IMR-90 (cell line): ENCODE results near the gene TMEM163. TPM values are rescaled to one million over a fixed set of nuclear protein-coding genes. Genes with fewer than 3 reads are reported as not detected.

ENCODE experiments used
- ATAC-seq: fragments of 200-7000 bp; cut with Tn5 transposase; 2 replicates; pipeline ENCODE4 v1.9.1; 2020; ENCODE audit warnings: low read depth, mild to moderate bottlenecking, moderate library complexity
- BruUV-seq: library from RNA; stranded (reverse); fragments of 400-500 nt; replicated peaks from 2 replicates; lab custom pipeline; 2021; lab: Mats Ljungman, UMichigan
- CTCF ChIA-PET: fragments of 300-600 bp; formaldehyde crosslinking; extraction: SDS; loops from one replicate; lab custom pipeline; 2021; ENCODE audit warnings: antibody characterized with exemption; lab: Yijun Ruan, JAX
- POLR2A ChIA-PET: fragments of 300-600 bp; sonication (Branson Sonifier 250); formaldehyde crosslinking; loops from one replicate; lab custom pipeline; 2022; ENCODE audit warnings: antibody characterized with exemption; ENCODE audit not compliant: unreplicated experiment; lab: Charles Lee
- DNase-seq: peaks from one replicate; pipeline ENCODE4 v3.0.0; 2013
- H2AFZ ChIP-seq: replicated peaks from 2 replicates; pipeline ENCODE3; 2013; ENCODE audit warnings: low read length, mild to moderate bottlenecking; ENCODE audit not compliant: poor library complexity
- H2AK5ac ChIP-seq: 2 replicates; pipeline ENCODE4 v1.6.1; 2013; ENCODE audit warnings: low read depth, low read length, inconsistent platforms
- H2AK9ac ChIP-seq: replicated peaks from 2 replicates; pipeline ENCODE3; 2013; ENCODE audit warnings: mild to moderate bottlenecking, low read depth, low read length, moderate library complexity; ENCODE audit not compliant: poor library complexity
- H2BK120ac ChIP-seq: 2 replicates; pipeline ENCODE4 v1.6.1; 2013; ENCODE audit warnings: low read depth, low read length, inconsistent platforms
- H2BK15ac ChIP-seq: 3 replicates; pipeline ENCODE4 v1.6.1; 2013; ENCODE audit warnings: low read depth, low read length, inconsistent platforms
- H2BK20ac ChIP-seq: 2 replicates; pipeline ENCODE4 v1.6.1; 2013; ENCODE audit warnings: low read depth, mild to moderate bottlenecking, inconsistent platforms, low read length, moderate library complexity
- H2BK5ac ChIP-seq: 2 replicates; pipeline ENCODE4 v1.6.1; 2013; ENCODE audit warnings: mild to moderate bottlenecking, low read depth, low read length, inconsistent platforms; ENCODE audit not compliant: poor library complexity, severe bottlenecking
- H3K14ac ChIP-seq: replicated peaks from 2 replicates; pipeline ENCODE4 v1.6.1; 2013; ENCODE audit warnings: low read depth, low read length, inconsistent platforms
- H3K18ac ChIP-seq: 2 replicates; pipeline ENCODE4 v1.6.1; 2013; ENCODE audit warnings: low read depth, low read length, control low read depth
- H3K23ac ChIP-seq: 2 replicates; pipeline ENCODE4 v1.6.1; 2013; ENCODE audit warnings: low read depth, low read length, inconsistent platforms
- H3K27ac ChIP-seq: 2 replicates; pipeline ENCODE4 v1.5.1; 2013; ENCODE audit warnings: mild to moderate bottlenecking, control low read depth, low read length; ENCODE audit not compliant: insufficient read depth
- H3K27me3 ChIP-seq: 2 replicates; pipeline ENCODE4 v1.6.1; 2013; ENCODE audit warnings: low read length; ENCODE audit not compliant: control insufficient read depth, insufficient read depth
- H3K36me3 ChIP-seq: 2 replicates; pipeline ENCODE4 v1.6.1; 2013; ENCODE audit warnings: low read length, mixed read lengths; ENCODE audit not compliant: control insufficient read depth, insufficient read depth
- H3K4ac ChIP-seq: 2 replicates; pipeline ENCODE4 v1.6.1; 2013; ENCODE audit warnings: low read depth, low read length, inconsistent platforms
- H3K4me1 ChIP-seq: 2 replicates; pipeline ENCODE4 v1.6.1; 2013; ENCODE audit warnings: low read length, mixed read lengths; ENCODE audit not compliant: control insufficient read depth, insufficient read depth
- H3K4me2 ChIP-seq: 2 replicates; pipeline ENCODE4 v1.6.1; 2013; ENCODE audit warnings: low read depth, mild to moderate bottlenecking, control low read depth, low read length, moderate library complexity
- H3K4me3 ChIP-seq: 2 replicates; pipeline ENCODE4 v1.5.1; 2013; ENCODE audit warnings: low read depth, mild to moderate bottlenecking, control low read depth, low read length, moderate library complexity; ENCODE audit not compliant: insufficient read depth
- H3K56ac ChIP-seq: 2 replicates; pipeline ENCODE4 v1.6.1; 2013; ENCODE audit warnings: low read length, inconsistent platforms; ENCODE audit not compliant: insufficient read depth; ENCODE audit errors: extremely low read depth
- H3K79me1 ChIP-seq, 2 experiments: 2 replicates each; pipeline ENCODE4 v1.6.1; 2013; ENCODE audit warnings: low read length in 2 of 2, inconsistent platforms in 1 of 2, low read depth in 1 of 2
- H3K9ac ChIP-seq: 2 replicates; pipeline ENCODE4 v1.6.1; 2013; ENCODE audit warnings: low read depth, low read length, control low read depth
- H3K9me1 ChIP-seq: 2 replicates; pipeline ENCODE4 v1.6.1; 2013; ENCODE audit warnings: low read length, inconsistent platforms; ENCODE audit not compliant: insufficient read depth
- H3K9me3 ChIP-seq: 2 replicates; pipeline ENCODE4 v1.6.1; 2013; ENCODE audit warnings: low read length; ENCODE audit not compliant: control insufficient read depth, insufficient read depth
- H4K20me1 ChIP-seq: 2 replicates; pipeline ENCODE4 v1.6.1; 2013; ENCODE audit warnings: low read length, inconsistent platforms; ENCODE audit not compliant: insufficient read depth
- H4K5ac ChIP-seq: 2 replicates; pipeline ENCODE4 v1.6.1; 2013; ENCODE audit warnings: mild to moderate bottlenecking, low read depth, low read length, control low read depth
- H4K8ac ChIP-seq, 2 experiments: 2 replicates each; pipeline ENCODE4 v1.6.1; 2013; ENCODE audit warnings: low read depth in 2 of 2, low read length in 2 of 2, control low read depth in 1 of 2, inconsistent platforms in 1 of 2
- H4K91ac ChIP-seq: 2 replicates; pipeline ENCODE4 v1.6.1; 2013; ENCODE audit warnings: low read depth, low read length, inconsistent platforms; ENCODE audit not compliant: insufficient read depth
- CEBPB ChIP-seq: IDR thresholded peaks from 2 replicates; pipeline ENCODE4 v1.6.1; 2012; ENCODE audit warnings: low read depth, low read length, improper control_type of control experiment
- RAD21 ChIP-seq: IDR thresholded peaks from 2 replicates; pipeline ENCODE4 v1.6.1; 2012; ENCODE audit warnings: low read length, improper control_type of control experiment
- RFX5 ChIP-seq: IDR thresholded peaks from 2 replicates; pipeline ENCODE4 v1.8.0; 2012; ENCODE audit warnings: low read depth, mild to moderate bottlenecking, low read length, moderate library complexity
- whole genome bisulfite sequencing, 2 experiments: methylation state at CpG; one replicate each; pipeline versions ENCODE4 v1.1.5 to v1.1.7; 2013; ENCODE audit warnings: missing lambda C conversion rate in 2 of 2; ENCODE audit not compliant: insufficient read length in 1 of 2; ENCODE audit errors: extremely low coverage in 2 of 2; 5-methylcytosine and 5-hydroxymethylcytosine counted together
- dilution Hi-C: fragments of 300-500 bp; cut with HindIII; formaldehyde crosslinking; loops from one replicate; pipeline ENCODE4 v1.14.3; 2018; ENCODE audit warnings: low sequenced_read_pairs; ENCODE audit not compliant: unreplicated experiment
- in situ Hi-C: fragments of 300-500 bp; cut with MboI; formaldehyde crosslinking; loops from 3 replicates; pipeline ENCODE4 v1.14.3; 2019; ENCODE audit warnings: low sequenced_read_pairs, inconsistent platforms, mixed read lengths
- intact Hi-C: fragments of 100-400 bp; cut with micrococcal nuclease; formaldehyde crosslinking; loops from 2 replicates; pipeline ENCODE4 v1.10.0; 2022
- polyA plus RNA-seq, 3 experiments: library from polyadenylated mRNA; depleted of rRNA; stranded (reverse); fragments of >200 nt; gene quantifications; 2 replicates each; pipeline ENCODE4 v1.2.3, GENCODE V29; 2012; ENCODE audit warnings: low replicate concordance in 1 of 3
- total RNA-seq: library from RNA; depleted of rRNA; stranded (reverse); fragments of >200 nt; gene quantifications from 2 replicates; pipeline ENCODE4 v1.2.3, GENCODE V29; 2012

Gene TMEM163
- total and polyA plus RNA-seq, 2 of the 4 experiments (the other 2 are of a cell fraction) = not detected

DNA sequence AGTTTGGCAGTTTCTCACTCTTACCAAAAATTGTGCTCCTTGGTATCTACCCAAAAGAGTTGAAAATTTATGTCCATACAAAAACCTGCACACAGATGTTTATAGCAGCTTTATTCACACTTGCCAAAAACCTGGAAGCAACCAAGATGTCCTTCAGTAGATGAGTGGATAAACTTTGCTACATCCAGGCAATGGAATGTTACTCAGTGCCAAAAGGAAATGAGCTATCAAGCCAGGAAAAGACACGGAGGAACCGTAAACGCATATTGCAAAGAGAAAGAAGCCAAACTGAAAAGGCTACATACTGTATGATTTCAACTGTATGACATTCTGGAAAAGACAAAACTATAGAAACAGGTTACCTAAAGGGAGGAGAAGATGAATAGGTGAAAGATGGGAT lies 36.1 kb downstream of the TMEM163 start:
- no peaks in the 10 kb centered on the region for H3K36me3 ChIP-seq
- H2BK20ac ChIP-seq = no peak overlapping the region
- POLR2A ChIA-PET = no interaction called here
- intact Hi-C loops (no loop called here), dilution Hi-C loops (no loop called here), in situ Hi-C loops (no loop called here)
- BruUV-seq = no TSS peak
- H3K79me1 ChIP-seq = no peaks in the 10 kb centered on the region
- no peak overlapping the region for H2BK120ac ChIP-seq
- H4K5ac ChIP-seq = no peak overlapping the region
- H4K8ac ChIP-seq = no peak overlapping the region
- no peak overlapping the region for H3K23ac ChIP-seq
- no peaks in the 10 kb centered on the region; the same call in 1 of the 2 replicates for H4K20me1 ChIP-seq
- H3K9me1 ChIP-seq = no peaks in the 10 kb centered on the region
- no CpG with 5 or more reads among the region's 3 CpGs for WGBS, 2 experiments
- TF ChIP-seq RFX5 (no peak), CEBPB (no peak), RAD21 (no peak)
- H3K4me2 ChIP-seq = no peak overlapping the region
- no peak overlapping the region for H4K91ac ChIP-seq
- no peak overlapping the region for H3K14ac ChIP-seq
- DNase-seq = no peak
- H3K27ac ChIP-seq = no peak overlapping the region
- H2BK15ac ChIP-seq = no peak overlapping the region
- H3K9me3 ChIP-seq = no peaks in the 10 kb centered on the region
- H3K4ac ChIP-seq = no peak overlapping the region
- H2AFZ ChIP-seq = no peak overlapping the region
- H2AK9ac ChIP-seq = no peak overlapping the region
- no peak overlapping the region for H3K4me3 ChIP-seq
- H3K56ac ChIP-seq = no peak overlapping the region
- H2AK5ac ChIP-seq = no peak overlapping the region
- no peak for ATAC-seq
- no peak overlapping the region for H2BK5ac ChIP-seq
- H3K27me3 ChIP-seq = peaks cover 5% of the 10 kb centered on the region
- no peaks in the 10 kb centered on the region for H3K4me1 ChIP-seq
- H3K18ac ChIP-seq = no peak overlapping the region
- CTCF ChIA-PET = interaction anchor here (0.6 kb wide), 1 partner anchor 23 kb away, joined by 3 read pairs; no protein-coding TSS in a partner anchor
- H3K9ac ChIP-seq = no peak overlapping the region
